H1 (cell line): ENCODE data around the gene MASP1. TPM values are rescaled to one million over a fixed set of nuclear protein-coding genes. Genes with fewer than 3 reads are reported as not detected.

Experiments
- ASH2L ChIP-seq: fragments of 200-600, 300-600 bp; sonication (generic); IDR thresholded peaks from one replicate; pipeline ENCODE4 v1.7.1; 2017; ENCODE audit warnings: low read length
- polyA plus RNA-seq, 7 experiments: library from polyadenylated mRNA; depleted of rRNA in 3 of 7; stranded (reverse) in 5 of 7; unstranded in 2 of 7; fragments of >200 nt in 5 of 7; fragments of 200-250 nt in 2 of 7; gene quantifications; 1 replicate in 5 of 7; 2 replicates in 1 of 7; 4 replicates in 1 of 7; pipeline versions ENCODE4 v1.2.1 to v1.2.3, GENCODE V29; 2011 to 2013; ENCODE audit warnings: missing spikeins in 2 of 7, mixed read lengths in 2 of 7
- total RNA-seq: library from RNA; stranded (reverse); fragmentation: NEBNext Ultra II Directional; extraction: Animal tissue kit (Norgen Biotek cat#: 25700); gene quantifications from 2 replicates; pipeline ENCODE4 v1.2.1, GENCODE V29; 2021
- TF ChIP-seq, protein P1 (sequence below): IDR thresholded peaks from 2 replicates; pipeline ENCODE4 v1.6.1; 2011; ENCODE audit warnings: low read length, improper control_type of control experiment

MASP1 gene
- total and polyA plus RNA-seq, 2 of the 8 experiments (the other 6 are each of a cell fraction or from before 2014, with no cell fraction given): 2.7 to 3.5 TPM

DNA sequence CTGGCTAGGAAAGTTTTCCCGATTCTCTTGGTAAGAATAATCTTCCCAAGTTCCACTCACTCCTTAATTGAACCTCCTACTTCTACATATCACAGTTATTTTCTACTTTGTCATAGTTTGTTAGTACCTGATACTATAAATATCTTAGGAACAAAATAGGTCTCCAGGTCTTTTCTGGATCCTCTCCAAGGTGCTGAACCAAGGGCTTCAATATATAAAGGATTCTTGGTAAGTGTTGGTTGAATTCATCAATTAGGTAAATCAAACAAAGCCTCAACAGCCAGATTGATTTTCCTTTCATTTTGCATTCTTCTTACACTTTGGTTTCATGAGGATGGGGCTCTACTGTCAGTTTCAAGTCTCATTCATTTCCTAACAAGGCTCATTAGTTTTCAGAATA lies 49.0 kb upstream of the MASP1 start (continued):
- TF ChIP-seq, protein P1, sequence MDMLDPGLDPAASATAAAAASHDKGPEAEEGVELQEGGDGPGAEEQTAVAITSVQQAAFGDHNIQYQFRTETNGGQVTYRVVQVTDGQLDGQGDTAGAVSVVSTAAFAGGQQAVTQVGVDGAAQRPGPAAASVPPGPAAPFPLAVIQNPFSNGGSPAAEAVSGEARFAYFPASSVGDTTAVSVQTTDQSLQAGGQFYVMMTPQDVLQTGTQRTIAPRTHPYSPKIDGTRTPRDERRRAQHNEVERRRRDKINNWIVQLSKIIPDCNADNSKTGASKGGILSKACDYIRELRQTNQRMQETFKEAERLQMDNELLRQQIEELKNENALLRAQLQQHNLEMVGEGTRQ: no peak
- TF ChIP-seq ASH2L: no peak
